Fibroblast of skin of back (primary cell): ENCODE measurements around the gene OR5K4. TPM values are rescaled to one million over a fixed set of nuclear protein-coding genes. Genes with fewer than 3 reads are reported as not detected.

Source experiments
- DNase-seq: peaks from one replicate; pipeline ENCODE4 v3.0.0-alpha.2; 2013
- polyA plus RNA-seq, 2 experiments: library from polyadenylated mRNA; unstranded; fragments of 120-200 nt; gene quantifications; one replicate each; pipeline ENCODE4 v1.2.1, GENCODE V29; 2013; ENCODE audit not compliant: insufficient read length in 2 of 2

The OR5K4 gene
- not detected for polyA plus RNA-seq (2013, experiment 1 of 2; ENCODE audit: insufficient read length)
- polyA plus RNA-seq (2013, experiment 2 of 2; ENCODE audit: insufficient read length) = not detected

DNA sequence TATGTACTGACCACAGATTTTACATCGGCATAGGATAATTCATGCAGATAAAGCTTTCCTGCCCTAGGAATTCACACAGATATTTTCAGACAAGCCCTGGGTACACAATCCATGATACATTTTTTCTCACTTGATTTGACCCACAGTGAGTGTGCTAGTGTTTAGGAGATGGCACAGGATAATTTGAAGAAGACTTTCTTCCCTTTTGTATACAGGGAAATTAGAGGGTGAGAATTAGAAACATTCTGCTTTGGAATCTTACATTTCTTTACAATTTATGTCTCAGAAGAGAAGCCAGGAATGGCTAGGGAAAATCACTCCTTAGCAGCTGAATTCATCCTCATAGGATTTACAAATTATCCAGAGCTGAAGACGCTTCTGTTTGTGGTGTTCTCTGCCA is at the start of gene OR5K4:
TSS of gene OR5K4 (plus strand) at position 301 of the 400 bp plus-strand sequence. CDS start at position 301, 0 bp downstream.
- no peak for DNase-seq

DNA sequence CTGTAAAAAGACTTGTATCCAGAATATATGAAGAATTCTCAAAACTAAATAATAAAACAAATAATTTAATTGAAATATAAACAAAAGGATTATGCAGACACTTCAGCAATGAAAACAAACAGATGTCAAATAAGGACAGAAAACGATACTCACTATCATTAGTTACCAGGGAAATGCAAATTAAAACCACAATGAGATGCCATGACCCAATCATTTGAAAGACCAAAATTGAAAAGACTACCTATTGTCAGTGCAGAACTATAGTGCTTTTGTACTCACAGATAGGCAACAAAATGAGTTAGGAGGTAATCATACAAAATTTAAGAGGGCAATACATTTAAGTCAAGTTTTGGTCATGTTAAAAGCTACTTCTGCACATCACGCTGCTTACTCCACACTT is 31.6 kb upstream of the OR5K4 start:
- DNase-seq = no peak

DNA sequence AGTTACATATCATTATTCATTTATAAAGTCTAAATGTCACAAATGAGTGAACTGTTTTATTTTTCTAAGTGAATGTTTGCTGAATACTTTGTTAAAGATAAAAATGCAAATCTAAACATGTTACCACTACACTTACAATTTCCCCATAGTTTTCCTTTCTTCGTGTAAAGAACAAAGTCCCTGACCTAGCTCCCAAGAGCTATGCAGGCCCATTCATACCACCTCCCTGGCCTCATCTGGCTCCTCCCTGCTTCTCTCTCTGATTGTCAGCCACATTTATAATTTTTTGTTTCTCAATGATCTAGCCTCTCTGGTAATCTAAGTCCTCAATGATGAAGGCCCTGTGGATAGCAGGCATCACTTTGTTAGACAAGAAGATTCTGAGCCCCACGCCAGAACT is 31.0 kb upstream of the OR5K4 start:
- no peak for DNase-seq

GRCh38 chr3:98323425-98323824 is 30.2 kb upstream of the OR5K4 start:
- DNase-seq = no peak

- no peak for DNase-seq
These were observed 28.6 kb upstream of the OR5K4 start for GRCh38 chr3:98325055-98325454.

DNA sequence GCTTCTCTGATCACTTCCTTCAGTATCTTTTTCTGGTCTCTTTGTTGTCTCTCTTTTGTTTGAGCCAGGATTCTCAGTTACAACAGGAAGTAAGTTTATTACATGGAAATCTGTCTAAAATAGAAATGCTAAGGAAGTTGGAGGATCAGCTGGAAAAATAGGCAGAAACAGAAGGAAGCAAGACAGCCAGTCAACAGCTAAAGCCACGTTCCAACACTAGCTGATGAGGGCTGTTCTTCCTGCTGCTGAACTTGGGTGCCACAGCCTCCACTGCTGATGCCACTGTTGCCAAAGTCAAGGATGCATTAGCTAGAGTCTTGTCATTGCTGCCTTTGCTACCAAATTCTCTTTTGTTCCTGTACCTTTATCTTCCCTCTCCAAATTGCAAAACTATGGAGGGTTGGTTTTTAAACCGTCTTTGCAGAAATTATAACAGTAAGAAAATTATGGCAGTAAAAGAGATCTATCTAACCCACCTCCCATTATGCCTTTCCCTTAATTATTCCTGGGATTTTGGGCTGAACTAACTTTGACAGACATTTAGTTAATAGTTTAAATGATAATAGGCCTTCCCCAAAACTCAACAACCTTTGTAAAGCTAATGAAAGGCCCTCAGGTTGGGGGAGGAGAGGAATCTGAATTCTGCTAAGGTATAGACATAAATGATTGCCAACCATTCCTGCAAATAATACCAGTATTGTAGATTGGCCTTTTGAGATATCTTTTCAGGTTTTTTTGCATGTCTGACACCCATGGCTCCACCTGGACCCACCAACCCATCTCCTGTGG is 27.4 kb upstream of the OR5K4 start:
- DNase-seq = no peak

- DNase-seq = no peak
These were observed 26.7 kb upstream of the OR5K4 start for GRCh38 chr3:98326945-98327344.

- DNase-seq = no peak
These were observed 24.7 kb upstream of the OR5K4 start for GRCh38 chr3:98328933-98329332.

DNA sequence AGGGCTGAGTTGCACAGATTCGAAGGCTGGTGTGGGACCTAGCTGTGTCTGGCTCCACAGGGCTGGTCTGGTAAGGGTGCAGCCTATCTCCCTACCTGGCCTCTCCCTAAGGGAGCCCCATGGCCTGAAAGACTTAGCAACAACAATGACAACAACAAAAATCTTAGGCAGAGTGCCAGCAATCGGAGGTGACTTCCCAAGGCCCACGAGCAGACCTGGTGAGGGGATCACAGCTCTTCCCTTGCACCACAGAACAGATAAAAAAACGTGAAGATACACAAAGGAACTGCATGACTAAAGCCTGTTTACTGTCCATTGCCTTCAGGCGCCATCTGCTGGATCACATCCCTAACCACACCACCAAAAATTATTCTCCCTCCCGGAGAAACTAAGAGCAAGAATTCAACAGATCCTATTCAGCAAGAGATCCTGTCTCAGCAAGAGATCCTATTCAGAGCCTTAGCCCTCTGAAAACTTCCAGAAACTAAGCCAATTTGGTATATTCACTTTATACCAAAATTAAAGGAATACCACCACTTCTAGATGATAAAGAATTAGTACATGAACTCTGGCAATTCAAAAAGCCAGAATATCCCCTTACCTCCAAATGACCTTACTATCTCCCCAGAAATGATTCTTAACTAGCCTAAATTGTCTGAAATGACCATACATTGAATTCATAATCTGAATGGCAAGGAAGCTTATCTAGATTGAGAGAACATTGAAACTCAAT is 24.1 kb upstream of the OR5K4 start:
- peak; percentile 45 for DNase-seq

DNA sequence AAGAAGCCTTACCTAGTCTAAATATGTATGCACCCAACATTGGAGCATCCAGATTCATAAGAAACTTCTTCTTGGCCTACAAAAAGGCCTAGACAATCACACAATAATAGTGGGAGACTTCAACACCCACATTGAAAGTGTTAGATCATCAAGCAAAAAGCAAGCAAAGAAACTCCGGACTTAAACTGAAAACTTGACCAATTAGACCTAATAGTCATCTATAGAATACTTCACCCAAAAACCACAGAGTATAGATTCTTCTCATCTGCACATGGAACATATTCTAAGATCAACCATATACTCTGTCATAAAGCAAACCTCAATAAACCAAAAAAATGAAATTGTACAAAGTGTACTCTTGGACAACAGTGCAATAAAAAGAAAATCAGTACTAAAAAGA is 22.3 kb upstream of the OR5K4 start:
- DNase-seq = no peak

DNA sequence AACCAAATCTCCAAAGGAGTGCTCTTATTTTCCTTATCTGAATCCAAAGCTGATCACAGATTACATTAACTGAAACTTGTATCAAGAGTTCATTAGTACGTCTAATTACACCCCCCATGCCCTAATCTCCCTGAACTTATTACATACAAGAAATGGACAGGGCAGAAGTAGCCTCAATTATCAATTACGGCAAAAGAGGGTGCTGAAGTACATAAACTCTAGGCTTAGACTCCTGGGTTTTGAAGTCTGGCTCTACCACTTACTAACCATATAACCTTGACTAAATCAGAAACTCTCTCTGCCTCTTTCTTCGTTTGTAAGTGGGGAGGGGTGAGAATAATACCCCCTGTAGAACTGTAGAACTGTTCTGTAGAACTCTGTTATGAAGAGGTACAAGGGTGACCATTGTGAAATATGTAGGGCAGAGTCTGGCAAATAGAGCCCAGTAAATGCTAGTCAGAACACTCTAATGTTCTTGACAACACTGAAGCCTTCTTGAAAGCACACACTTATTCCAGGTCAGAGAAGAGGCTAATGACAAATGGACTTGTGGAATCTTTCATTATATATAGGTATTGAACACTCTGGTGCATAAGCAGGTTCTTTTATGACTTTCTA is 19.6 kb upstream of the OR5K4 start:
- DNase-seq = peak; percentile 5

GRCh38 chr3:98339031-98339430 is 14.6 kb upstream of the OR5K4 start:
- DNase-seq = no peak

- no peak for DNase-seq
These were observed 11.9 kb upstream of the OR5K4 start for GRCh38 chr3:98341758-98342157.

DNA sequence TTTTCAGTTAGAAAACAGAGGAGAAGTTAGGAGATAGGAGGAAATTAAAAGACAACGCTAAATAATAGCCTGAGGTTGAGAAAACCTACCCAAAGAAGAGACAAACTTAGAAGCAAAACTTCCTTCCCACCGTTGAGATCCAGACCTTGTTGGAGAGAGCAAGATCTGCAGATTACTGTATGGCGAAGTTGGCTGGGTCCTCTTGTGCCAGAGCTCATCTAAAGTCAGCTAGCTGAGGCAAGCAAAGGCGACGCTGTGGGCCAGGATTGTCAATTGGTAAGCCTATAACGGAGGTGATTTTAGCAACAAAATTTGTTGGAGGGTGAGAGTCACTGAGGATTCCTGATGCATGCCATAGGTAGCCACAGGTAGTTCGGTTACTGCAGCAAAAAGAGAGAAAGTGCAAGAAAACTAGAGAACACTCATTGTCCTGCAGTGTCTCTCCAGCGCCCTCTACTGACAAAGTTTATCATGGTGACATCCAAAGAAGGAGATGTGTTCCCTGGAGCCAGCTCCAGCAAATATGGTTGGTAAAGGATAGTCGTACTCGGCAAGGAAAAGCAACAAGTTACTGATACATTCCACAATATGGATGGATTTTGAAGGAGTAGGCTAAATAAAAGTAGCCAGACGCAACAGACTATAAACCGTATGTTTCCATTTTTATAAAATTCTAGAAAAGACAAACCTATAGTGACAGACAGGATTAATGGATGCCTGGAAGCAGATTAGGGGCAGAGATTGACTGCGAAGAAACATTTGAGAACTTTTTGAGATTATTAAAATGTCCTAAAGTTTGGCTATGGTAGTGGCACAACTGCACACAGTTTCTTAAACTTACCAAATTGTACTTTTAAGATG is 9.8 kb upstream of the OR5K4 start:
- DNase-seq = peak; percentile 29

DNA sequence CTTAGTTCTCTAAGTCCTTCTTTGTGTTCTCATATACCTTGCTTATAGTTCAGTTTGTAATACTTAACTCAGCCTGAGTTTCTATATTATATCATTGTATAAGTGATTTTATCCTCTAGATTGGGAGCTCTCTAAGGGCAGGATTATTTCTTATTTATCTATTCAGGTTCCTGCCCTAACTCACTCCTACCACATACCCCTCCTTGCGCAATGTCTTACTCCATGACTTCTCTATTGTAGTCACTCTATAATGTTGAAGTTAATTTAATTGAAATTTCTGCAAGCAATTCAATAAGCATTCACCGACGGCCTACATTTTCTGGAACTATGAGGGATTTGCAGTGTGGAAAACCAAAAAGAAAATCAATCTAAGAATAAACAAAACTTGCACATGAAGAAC is 3.6 kb upstream of the OR5K4 start:
- DNase-seq = no peak

- DNase-seq = no peak
These were observed 5.6 kb downstream of the OR5K4 start for GRCh38 chr3:98359250-98359649.

GRCh38 chr3:98359993-98360675 is 6.5 kb downstream of the OR5K4 start:
- no peak for DNase-seq

DNA sequence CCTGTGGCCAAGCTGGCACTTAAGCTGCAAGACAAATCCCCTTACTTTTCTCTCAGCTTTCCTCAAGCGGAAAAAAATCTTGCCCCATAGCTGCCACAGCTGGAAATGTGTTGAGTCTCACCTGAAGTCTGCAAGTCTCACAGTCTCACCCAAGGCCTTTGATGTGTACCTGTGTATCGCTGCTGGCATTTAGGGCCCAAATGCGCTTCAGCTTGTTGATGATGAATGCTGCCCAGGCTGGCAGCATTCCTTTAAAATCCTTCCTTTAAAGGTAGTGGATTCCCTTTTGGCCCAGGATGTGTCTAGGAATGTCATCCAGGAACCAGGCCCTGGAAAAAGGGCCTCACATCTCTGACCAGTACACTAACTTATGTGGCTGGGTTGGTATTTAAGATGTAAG is 7.0 kb downstream of the OR5K4 start:
- no peak for DNase-seq

DNA sequence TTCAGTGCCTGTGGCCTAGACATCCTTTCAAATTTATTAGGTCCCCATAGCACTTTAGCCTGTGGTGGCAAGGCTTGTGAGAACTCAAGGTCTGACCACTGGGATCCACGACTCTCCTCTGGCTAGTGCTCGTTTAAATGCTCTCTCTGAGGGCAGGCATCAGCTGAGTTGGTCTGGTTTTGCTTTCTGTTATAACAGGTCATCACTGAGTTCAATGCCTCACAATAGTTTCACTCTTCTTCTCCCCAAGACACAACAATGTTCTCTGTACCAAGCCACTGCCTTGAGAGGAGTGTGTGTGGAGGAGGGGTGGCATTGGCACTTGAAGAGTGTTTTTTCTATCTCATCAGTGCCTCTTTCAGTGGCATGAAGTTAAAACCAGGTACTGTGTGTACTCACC is 7.6 kb downstream of the OR5K4 start:
- DNase-seq = no peak

GRCh38 chr3:98367464-98368246 is 14.0 kb downstream of the OR5K4 start:
- no peak for DNase-seq

DNA sequence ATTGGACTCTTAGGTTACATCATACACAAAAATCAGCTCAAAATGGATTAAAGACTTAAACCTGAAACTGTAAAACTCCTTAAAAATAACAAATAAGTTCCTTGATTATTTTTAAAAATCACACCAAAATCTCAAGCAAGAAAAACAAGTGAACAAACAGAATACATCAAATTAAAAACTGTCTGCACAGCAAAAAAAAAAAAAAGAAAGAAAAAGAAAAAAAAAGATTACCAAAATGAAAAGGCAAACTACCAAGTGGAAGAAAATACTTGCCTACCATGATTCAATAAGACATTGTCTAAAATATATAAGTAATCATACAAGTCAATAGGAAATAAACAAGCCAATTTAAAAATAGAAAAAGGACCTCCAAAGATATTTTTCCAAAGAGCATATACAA is 17.5 kb downstream of the OR5K4 start:
- no peak for DNase-seq
